Testis (tissue), 3 donors: ENCODE results near the gene PPA1. TPM values are rescaled to one million over a fixed set of nuclear protein-coding genes. Genes with fewer than 3 reads are reported as not detected.

Source experiments
- DNase-seq: peaks from one replicate; pipeline ENCODE4 v3.0.0-alpha.2; 2019
- H3K27ac ChIP-seq, 2 donors: fragments of 200-600 bp; sonication (generic); one replicate each; pipeline ENCODE4 v1.5.1; 2019
- H3K27me3 ChIP-seq: fragments of 200-600 bp; sonication (generic); one replicate; pipeline ENCODE4 v1.5.1; 2019
- H3K36me3 ChIP-seq: fragments of 200-600 bp; sonication (generic); one replicate; pipeline ENCODE4 v1.5.1; 2017; ENCODE audit warnings: low read depth; ENCODE audit errors: missing control alignments
- H3K4me1 ChIP-seq: fragments of 200-600 bp; sonication (generic); one replicate; pipeline ENCODE4 v1.5.1; 2019
- H3K4me3 ChIP-seq, 2 donors: fragments of 200-600 bp; sonication (generic); one replicate each; pipeline ENCODE4 v1.5.1; 2017 to 2019
- H3K9me3 ChIP-seq: fragments of 200-600 bp; sonication (generic); one replicate; pipeline ENCODE4 v1.5.1; 2017
- CTCF ChIP-seq, 3 experiments: fragments of 450-650 bp in 2 of 3; fragments of 200-600 bp in 1 of 3; sonication (generic) in 1 of 3; IDR thresholded peaks; one replicate each; pipeline ENCODE4 v1.5.1; 2016 to 2019; ENCODE audit warnings: antibody characterized with exemption in 3 of 3, mild to moderate bottlenecking in 2 of 3, moderate library complexity in 1 of 3
- POLR2A ChIP-seq: fragments of 450-650 bp; IDR thresholded peaks from one replicate; pipeline ENCODE4 v1.6.1; 2017; ENCODE audit warnings: antibody characterized with exemption, mild to moderate bottlenecking, moderate library complexity
- WGBS, 2 donors: methylation state at CpG; one replicate each; pipeline ENCODE4 v1.1.5; 2018; 5-methylcytosine and 5-hydroxymethylcytosine counted together
- intact Hi-C: fragments of 100-400 bp; cut with DNase I; formaldehyde crosslinking; loops from one replicate; pipeline ENCODE4 v1.15.1; 2023; ENCODE audit warnings: low total_unique reads
- polyA plus RNA-seq: library from polyadenylated mRNA; stranded (reverse); fragments of 350-450 nt; fragmentation: Illumina TruSeq; extraction: RNeasy Lipid Tissue Mini Kit (QIAGEN cat#74804); gene quantifications from one replicate; pipeline ENCODE4 v1.2.3, GENCODE V29; 2014; ENCODE audit warnings: low read depth, low replicate concordance; ENCODE audit not compliant: insufficient read depth
- total RNA-seq, 2 donors: library from RNA; depleted of rRNA; stranded (reverse); fragments of >200 nt; gene quantifications; one replicate each; pipeline ENCODE4 v1.2.3, GENCODE V29; 2016

Gene PPA1
- total and polyA plus RNA-seq, 3 donors from 2014 or later, result 110 to 143 (median 136) TPM

- WGBS, 2 donors, result 92 to 100% methylated on average over 5 of the region's 5 CpGs
- no peaks in the 10 kb centered on the region for H3K36me3 ChIP-seq
These were observed 34.3 kb downstream of the PPA1 start for GRCh38 chr10:70198696-70199466.

GRCh38 chr10:70197235-70197945 is 35.8 kb downstream of the PPA1 start:
- WGBS, 2 donors, result 84 to 87% methylated on average over 7 of the region's 7 CpGs
- Histone ChIP-seq H3K36me3 (no peaks in the 10 kb centered on the region), H3K4me3 (no peak overlapping the region), H3K27ac (no peak overlapping the region), H3K27me3 (no peaks in the 10 kb centered on the region), H3K9me3 (no peaks in the 10 kb centered on the region), H3K4me1 (no peaks in the 10 kb centered on the region)
- intact Hi-C loops, result no loop called here
- no peak for DNase-seq
- TF ChIP-seq POLR2A, result no peak

More at GRCh38 chr10:70198696-70199466, 34.3 kb downstream of the PPA1 start:
- intact Hi-C loops, result no loop called here
- Histone ChIP-seq H3K9me3 (no peaks in the 10 kb centered on the region), H3K27ac (no peak overlapping the region), H3K27me3 (no peaks in the 10 kb centered on the region), H3K4me3 (no peak overlapping the region), H3K4me1 (no peaks in the 10 kb centered on the region)
- no peak for TF ChIP-seq POLR2A
- no peak for TF ChIP-seq CTCF (IDR thresholded peaks at IDR 0.05)
- no peak for DNase-seq

DNA sequence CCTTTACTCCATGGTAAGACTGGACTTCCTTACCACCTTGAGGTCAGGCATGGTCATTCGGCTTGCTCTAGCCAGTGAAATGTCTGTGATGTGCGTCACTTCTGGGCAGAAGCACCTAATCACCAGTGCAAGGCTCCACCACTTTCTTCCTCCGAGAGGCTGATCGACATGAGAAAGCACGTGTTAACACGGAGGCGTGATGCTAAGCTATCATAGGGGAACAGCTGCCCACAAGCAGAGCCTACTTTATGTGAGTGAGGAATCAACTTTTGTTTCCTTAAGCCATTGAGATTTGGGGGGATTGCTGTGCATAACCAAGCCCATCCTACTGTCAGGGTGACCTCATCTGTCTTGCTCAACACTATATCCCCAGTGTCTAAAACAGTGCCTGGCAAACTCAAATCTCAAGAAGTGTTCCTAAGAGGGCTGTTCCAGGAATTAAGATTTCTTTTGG is 39.8 kb downstream of the PPA1 start:
- DNase-seq, result no peak
- H3K27ac ChIP-seq, result no peak overlapping the region

DNA sequence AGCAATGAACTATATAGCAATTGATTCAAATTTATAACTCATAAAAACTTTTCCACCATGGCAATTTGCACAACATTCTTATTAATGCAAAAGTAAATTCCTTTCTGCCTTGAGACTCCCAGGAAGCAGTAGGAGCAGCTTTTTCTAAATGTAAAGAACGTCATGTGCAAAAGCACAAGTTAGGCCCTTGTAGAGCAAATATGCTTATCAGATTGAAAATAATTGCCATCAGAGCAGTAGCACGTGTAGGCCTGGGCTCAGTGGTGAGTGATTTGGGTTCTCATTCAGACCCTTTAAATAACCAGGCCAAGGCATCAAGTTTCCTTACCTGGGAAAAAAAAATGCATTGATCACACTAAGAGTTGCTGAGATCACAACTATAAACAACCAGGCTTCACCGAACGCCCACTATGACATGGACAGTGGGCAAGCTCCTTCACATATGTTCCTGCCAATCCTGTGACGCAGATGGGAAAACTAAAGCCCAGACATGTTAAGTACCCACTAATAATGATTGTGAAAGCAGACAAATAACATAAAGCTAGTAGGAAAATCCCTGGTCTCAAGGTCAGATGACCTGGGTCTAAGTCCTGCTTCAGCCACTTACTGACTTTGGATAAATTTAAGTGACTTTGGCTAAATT is 40.8 kb downstream of the PPA1 start:
- Histone ChIP-seq H3K9me3 (no peaks in the 10 kb centered on the region), H3K4me1 (no peaks in the 10 kb centered on the region), H3K4me3 (no peak overlapping the region), H3K36me3 (no peaks in the 10 kb centered on the region), H3K27me3 (no peaks in the 10 kb centered on the region), H3K27ac (no peak overlapping the region)
- WGBS, 2 donors, result 81 to 82% methylated on average over 5 of the region's 5 CpGs
- DNase-seq, result no peak
- intact Hi-C loops, result no loop called here
- TF ChIP-seq CTCF (IDR thresholded peaks at IDR 0.05) (no peak), POLR2A (no peak)

More for the DNA sequence above, 39.8 kb downstream of the PPA1 start:
- Histone ChIP-seq H3K27me3 (no peaks in the 10 kb centered on the region), H3K4me3 (no peak overlapping the region), H3K4me1 (no peaks in the 10 kb centered on the region), H3K9me3 (no peaks in the 10 kb centered on the region), H3K36me3 (no peaks in the 10 kb centered on the region)
- intact Hi-C loops, result no loop called here
- TF ChIP-seq CTCF (IDR thresholded peaks at IDR 0.05) (no peak), POLR2A (no peak)
- WGBS, 2 donors, result 90 to 95% methylated on average over 7 of the region's 7 CpGs

GRCh38 chr10:70191972-70192305 is 41.3 kb downstream of the PPA1 start:
- Histone ChIP-seq H3K27me3 (no peaks in the 10 kb centered on the region), H3K36me3 (no peaks in the 10 kb centered on the region), H3K4me3 (no peak overlapping the region), H3K4me1 (no peaks in the 10 kb centered on the region), H3K27ac (no peak overlapping the region), H3K9me3 (no peaks in the 10 kb centered on the region)
- no peak for DNase-seq
- TF ChIP-seq POLR2A, result no peak
- no peak for TF ChIP-seq CTCF (IDR thresholded peaks at IDR 0.05)
- intact Hi-C loops, result no loop called here
